Stimulated activated effector memory CD8-positive, alpha-beta T cell treated with anti-CD3 and anti-CD28 coated beads, Interleukin-12 subunit alpha, Interleukin-12 subunit beta, amount 100 ng/mL, for 72 hours (primary cell): ENCODE data around the gene PSEN2.

ENCODE experiments used
- ATAC-seq: fragments of 150-1000 bp; cut with Tn5 transposase; 2 replicates; pipeline ENCODE4 v1.10.0; 2021
- DNase-seq, 2 donors: peaks; one replicate each; pipeline ENCODE4 v3.0.0; 2021 to 2022; ENCODE audit warnings: low spot score in 2 of 2
- H3K27ac Mint-ChIP-seq: one replicate; pipeline ENCODE4 v1.8.0; 2022; ENCODE audit warnings: mild to moderate bottlenecking, mixed read lengths
- H3K36me3 Mint-ChIP-seq: one replicate; pipeline ENCODE4 v1.8.0; 2022; ENCODE audit warnings: mild to moderate bottlenecking, mixed read lengths
- H3K4me1 Mint-ChIP-seq: one replicate; pipeline ENCODE4 v1.8.0; 2022; ENCODE audit warnings: mixed read lengths
- H3K4me3 Mint-ChIP-seq: one replicate; pipeline ENCODE4 v1.8.0; 2022; ENCODE audit warnings: mild to moderate bottlenecking, mixed read lengths
- H3K9me3 Mint-ChIP-seq: one replicate; pipeline ENCODE4 v1.8.0; 2022; ENCODE audit warnings: mixed read lengths

The PSEN2 gene

DNA sequence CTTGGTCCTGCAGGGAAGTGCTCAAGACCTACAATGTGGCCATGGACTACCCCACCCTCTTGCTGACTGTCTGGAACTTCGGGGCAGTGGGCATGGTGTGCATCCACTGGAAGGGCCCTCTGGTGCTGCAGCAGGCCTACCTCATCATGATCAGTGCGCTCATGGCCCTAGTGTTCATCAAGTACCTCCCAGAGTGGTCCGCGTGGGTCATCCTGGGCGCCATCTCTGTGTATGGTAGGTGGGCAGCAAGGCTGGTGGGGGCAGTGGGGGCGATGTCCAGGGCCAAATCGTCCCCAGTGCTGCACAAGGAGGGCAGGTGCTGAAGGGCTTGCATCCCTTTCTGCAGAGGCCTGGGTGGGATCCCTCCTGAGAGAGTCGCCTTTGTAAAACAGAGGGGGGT is 18.4 kb downstream of the PSEN2 start:
- H3K36me3 Mint-ChIP-seq = no peaks in the 10 kb centered on the region
- no peak for ATAC-seq
- no peak overlapping the region for H3K27ac Mint-ChIP-seq
- no peak for DNase-seq
- H3K4me1 Mint-ChIP-seq = peaks cover 14% of the 10 kb centered on the region
- H3K9me3 Mint-ChIP-seq = no peaks in the 10 kb centered on the region
- no peak overlapping the region for H3K4me3 Mint-ChIP-seq

DNA sequence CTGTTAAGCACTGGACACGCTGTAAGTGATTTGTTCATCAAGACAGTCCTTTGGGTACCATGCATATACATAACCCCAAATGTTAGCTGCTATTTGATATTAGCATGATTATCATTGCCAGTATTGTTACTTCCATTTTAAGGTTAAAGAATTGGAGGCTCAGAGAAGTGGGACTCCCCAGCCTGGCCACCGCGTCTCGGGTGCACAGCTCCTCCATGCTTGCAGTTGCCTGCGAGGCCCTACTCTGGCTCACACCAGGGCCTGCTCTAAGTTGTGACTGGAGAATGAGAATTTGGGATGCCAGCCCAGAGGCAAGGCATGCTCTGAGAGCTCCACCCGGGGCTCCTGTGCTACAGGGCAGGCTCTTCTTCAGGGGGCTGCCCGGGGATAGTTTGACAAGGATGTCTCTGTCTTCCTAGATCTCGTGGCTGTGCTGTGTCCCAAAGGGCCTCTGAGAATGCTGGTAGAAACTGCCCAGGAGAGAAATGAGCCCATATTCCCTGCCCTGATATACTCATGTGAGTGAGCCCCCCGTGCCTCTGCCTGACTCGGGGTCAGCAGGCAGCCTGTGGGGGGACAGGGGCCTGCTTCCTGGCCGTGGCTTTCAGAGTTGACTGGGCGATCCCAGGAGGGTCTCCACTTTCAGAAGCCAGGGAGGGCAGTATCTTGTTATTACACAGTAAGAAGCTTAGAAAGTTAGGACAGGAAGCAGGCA is 19.4 kb downstream of the PSEN2 start:
- ATAC-seq (no peak), DNase-seq (no peak)
- H3K27ac Mint-ChIP-seq = no peak overlapping the region

DNA sequence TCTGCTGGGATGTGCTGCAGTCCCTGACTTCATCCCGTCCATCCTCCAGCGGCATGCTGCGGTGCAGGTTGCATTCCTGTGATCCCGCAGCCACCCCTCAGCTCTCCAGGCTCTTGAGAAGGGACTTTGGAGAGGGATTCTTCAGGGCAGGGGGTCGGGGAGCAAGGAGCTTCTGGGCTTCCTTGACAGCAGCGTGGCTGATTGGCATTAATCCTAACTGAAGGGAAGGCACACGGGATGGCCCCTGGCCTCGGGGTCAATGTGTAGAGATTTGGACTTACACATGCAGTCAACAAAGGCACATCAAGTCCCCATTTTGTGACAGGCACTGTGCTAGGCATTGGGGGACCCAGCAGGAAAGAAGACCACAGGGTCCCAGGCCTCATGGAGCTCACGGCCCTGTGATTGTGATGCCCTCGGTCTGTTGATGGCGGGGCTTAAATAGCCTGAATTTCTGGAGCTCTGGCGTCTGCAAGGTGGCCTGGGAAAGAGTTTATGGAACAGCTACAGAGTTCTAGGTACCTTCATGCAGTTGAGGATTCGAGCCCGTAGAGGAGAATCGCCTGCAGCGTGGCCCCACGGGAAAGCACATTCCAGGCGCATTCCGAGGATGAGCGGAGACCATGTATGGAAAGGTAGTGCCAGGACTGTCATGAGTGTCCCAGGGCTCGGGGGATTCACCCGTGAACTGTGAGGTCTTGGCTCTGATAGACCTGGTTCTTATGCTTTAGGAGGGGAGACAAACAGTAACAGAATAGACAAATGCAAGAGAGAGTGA is 20.1 kb downstream of the PSEN2 start:
- H3K36me3 Mint-ChIP-seq = no peaks in the 10 kb centered on the region
- H3K4me1 Mint-ChIP-seq = no peaks in the 10 kb centered on the region
- no peaks in the 10 kb centered on the region for H3K9me3 Mint-ChIP-seq
- no peak overlapping the region for H3K4me3 Mint-ChIP-seq
- DNase-seq (no peak), ATAC-seq (no peak)
- no peak overlapping the region for H3K27ac Mint-ChIP-seq

More for the DNA sequence above, 19.4 kb downstream of the PSEN2 start:
- H3K4me1 Mint-ChIP-seq = peaks cover 7% of the 10 kb centered on the region
- no peak overlapping the region for H3K4me3 Mint-ChIP-seq
- H3K36me3 Mint-ChIP-seq = no peaks in the 10 kb centered on the region
- H3K9me3 Mint-ChIP-seq = no peaks in the 10 kb centered on the region

DNA sequence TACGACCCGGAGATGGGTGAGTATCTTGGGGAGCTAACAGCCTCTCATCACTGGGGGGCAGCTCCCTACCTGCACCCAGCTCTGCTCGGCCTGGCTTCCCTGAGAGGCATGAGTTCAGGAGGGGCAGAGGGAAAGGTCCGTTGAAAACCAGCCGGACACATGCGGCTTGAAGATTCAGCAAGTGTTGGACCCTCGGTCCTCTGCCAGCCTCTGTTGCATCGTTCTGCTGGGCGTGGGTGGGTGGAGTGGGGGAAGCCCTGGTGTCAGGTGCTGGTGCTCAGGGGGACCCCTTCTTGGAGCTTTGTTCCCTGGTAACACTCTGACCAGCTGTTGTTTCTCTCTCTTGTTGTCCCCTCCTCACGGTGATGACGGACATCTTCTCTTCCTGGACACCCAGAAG is 20.9 kb downstream of the PSEN2 start:
- no peak for DNase-seq
- Mint-ChIP-seq H3K4me1 (no peaks in the 10 kb centered on the region), H3K4me3 (no peak overlapping the region), H3K36me3 (no peaks in the 10 kb centered on the region), H3K27ac (peak overlapping the region; percentile 10), H3K9me3 (no peaks in the 10 kb centered on the region)
- ATAC-seq = no peak

DNA sequence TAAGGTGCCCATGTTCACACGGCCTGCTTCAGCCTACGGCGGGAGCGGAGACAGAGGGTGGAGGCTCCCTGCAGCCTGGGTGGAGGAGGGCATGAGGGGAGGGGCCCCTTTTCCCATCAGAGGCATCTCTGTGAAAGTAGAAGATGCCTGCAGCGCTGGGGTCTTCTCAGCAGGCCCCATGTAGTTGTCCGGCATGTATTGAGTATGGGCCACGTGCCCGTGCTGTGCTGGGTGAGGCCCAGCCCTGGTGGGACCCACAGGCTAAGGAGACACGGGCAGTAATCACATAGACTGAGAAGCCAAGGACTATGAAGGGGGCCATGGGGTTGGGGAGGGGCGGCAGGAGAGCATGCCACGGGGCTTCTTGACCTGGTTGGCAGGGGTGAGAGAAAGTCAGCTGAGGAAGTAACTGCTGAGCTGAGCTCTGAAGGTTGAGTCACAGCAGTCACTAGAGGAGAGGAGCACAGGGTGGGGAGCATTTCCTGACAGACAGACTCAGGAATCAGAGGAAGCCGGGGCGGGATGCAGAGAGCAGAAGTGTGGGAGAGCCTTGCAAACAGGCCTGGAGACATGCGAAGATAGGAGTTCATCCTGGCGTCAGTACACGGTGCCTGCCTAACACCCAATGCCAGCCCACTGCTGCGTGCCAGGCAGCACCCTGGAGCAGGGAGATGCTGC is 21.6 kb downstream of the PSEN2 start:
- Mint-ChIP-seq H3K9me3 (no peaks in the 10 kb centered on the region), H3K36me3 (no peaks in the 10 kb centered on the region), H3K27ac (peak overlapping the region; percentile 10), H3K4me1 (no peaks in the 10 kb centered on the region), H3K4me3 (no peak overlapping the region)
- no peak for DNase-seq
- peak; percentile 29 for ATAC-seq

DNA sequence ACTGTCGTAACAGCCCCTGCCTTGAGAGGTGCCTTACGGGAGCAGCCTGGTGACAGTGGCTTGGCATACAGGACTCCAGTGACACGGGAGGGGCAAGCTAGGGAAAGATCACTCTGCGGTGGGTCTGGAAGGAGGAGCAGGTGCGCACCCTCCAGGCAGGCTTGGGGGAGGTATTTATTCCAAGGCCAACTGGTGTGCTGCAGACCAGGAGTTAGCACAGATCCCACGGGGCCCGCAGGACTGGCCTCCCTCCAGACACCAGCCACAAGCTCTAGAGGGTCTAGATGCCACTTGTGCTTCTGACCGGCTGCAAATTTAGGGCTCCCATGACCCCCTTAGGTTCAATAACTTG is 22.1 kb downstream of the PSEN2 start:
- Mint-ChIP-seq H3K9me3 (no peaks in the 10 kb centered on the region), H3K36me3 (no peaks in the 10 kb centered on the region)

DNA sequence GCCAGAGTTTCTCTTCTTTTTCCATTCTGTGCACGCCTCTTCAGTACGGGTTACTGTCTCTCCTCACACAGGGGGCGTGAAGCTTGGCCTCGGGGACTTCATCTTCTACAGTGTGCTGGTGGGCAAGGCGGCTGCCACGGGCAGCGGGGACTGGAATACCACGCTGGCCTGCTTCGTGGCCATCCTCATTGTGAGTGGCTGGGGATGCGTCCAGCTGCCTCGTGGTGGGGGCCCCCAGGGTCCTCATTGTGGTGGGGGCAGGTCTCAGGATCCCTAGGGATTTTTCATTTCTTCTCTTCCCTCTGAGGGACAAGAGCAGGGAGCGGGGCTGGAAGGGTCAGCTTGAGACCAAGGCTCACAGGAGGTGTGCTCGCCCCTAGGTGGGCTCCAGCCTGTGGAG is 23.5 kb downstream of the PSEN2 start:
- H3K4me1 Mint-ChIP-seq = no peaks in the 10 kb centered on the region
- no peak overlapping the region for H3K4me3 Mint-ChIP-seq
- ATAC-seq = no peak
- H3K27ac Mint-ChIP-seq = no peak overlapping the region
- H3K9me3 Mint-ChIP-seq = no peaks in the 10 kb centered on the region
- H3K36me3 Mint-ChIP-seq = no peaks in the 10 kb centered on the region
- no peak for DNase-seq

More for the DNA sequence above, 22.1 kb downstream of the PSEN2 start:
- no peaks in the 10 kb centered on the region for H3K4me1 Mint-ChIP-seq
- H3K4me3 Mint-ChIP-seq = no peak overlapping the region
- DNase-seq = no peak
- ATAC-seq = no peak
- H3K27ac Mint-ChIP-seq = peak overlapping the region; percentile 10

DNA sequence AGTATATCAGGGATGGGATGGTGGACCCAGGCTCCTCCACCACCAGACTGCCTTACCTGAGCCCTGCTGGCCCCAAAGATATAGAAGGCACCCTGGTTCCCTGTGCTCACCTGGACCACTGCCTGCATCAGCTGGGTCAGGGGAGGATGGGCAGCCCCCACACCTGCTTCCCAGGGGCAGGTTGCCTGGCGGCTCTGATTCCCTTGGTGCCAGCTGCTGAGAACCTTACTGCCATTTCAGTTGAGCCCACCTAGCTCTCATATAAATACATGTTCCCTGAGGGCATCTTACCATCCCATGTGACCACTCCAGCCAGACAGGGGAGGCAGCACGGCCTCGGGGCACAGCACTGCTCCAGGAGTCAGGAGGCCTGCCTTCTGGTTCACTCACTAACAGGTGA is 24.4 kb downstream of the PSEN2 start:
- H3K27ac Mint-ChIP-seq = no peak overlapping the region
- H3K4me3 Mint-ChIP-seq = no peak overlapping the region

DNA sequence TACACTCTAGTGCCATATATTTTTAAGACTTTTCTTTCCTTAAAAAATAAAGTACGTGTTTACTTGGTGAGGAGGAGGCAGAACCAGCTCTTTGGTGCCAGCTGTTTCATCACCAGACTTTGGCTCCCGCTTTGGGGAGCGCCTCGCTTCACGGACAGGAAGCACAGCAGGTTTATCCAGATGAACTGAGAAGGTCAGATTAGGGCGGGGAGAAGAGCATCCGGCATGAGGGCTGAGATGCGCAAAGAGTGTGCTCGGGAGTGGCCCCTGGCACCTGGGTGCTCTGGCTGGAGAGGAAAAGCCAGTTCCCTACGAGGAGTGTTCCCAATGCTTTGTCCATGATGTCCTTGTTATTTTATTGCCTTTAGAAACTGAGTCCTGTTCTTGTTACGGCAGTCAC is 25.2 kb downstream of the PSEN2 start:
- no peak for ATAC-seq
- Mint-ChIP-seq H3K4me1 (no peaks in the 10 kb centered on the region), H3K4me3 (no peak overlapping the region), H3K27ac (no peak overlapping the region), H3K9me3 (no peaks in the 10 kb centered on the region), H3K36me3 (no peaks in the 10 kb centered on the region)
- DNase-seq = no peak

More for the DNA sequence above, 24.4 kb downstream of the PSEN2 start:
- no peaks in the 10 kb centered on the region for H3K9me3 Mint-ChIP-seq
- ATAC-seq (no peak), DNase-seq (no peak)
- H3K36me3 Mint-ChIP-seq = no peaks in the 10 kb centered on the region
- no peaks in the 10 kb centered on the region for H3K4me1 Mint-ChIP-seq

DNA sequence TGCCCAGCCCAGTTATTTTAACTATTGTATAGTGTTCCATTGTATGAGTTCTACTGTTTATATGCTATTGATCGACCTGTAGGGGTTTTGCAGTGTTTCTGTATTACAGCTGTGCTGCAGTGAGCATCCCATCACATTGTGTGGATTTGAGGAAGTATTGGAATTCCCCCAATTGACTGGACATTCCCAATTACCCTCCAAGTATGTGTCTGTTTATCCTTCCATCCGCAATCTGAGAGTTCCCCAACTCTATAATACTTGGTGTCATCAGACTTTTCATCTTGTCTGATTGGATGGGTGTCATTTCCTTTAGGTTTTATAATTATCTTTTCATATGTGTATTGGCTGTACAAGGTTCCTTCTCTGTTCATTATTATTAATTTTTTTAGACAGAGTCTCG is 27.8 kb downstream of the PSEN2 start:
- ATAC-seq = no peak
- Mint-ChIP-seq H3K4me1 (no peaks in the 10 kb centered on the region), H3K36me3 (no peaks in the 10 kb centered on the region), H3K4me3 (no peak overlapping the region), H3K9me3 (no peaks in the 10 kb centered on the region), H3K27ac (no peak overlapping the region)
- DNase-seq = no peak

DNA sequence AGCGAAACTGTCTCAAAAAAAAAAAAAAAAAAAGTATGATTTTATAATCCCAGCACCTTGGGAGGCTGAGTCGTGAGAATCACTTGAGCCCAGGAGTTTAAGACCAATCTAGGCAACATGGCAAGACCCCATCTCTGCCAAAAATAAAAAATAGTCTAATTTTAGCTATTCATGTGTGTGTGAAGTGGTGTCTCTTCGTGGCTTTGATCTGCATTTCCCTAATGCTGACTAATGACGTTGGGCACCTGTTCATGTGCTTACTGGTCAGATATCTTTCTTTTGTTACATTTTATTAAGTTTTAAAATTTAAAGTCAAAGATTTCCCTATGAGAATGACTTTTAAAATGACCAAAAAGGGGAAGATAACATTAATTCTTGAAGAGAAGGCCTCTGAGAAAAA is 31.0 kb downstream of the PSEN2 start:
- H3K27ac Mint-ChIP-seq = no peak overlapping the region
- H3K4me1 Mint-ChIP-seq = no peaks in the 10 kb centered on the region
- no peak for ATAC-seq
- no peak overlapping the region for H3K4me3 Mint-ChIP-seq
- DNase-seq = no peak
- no peaks in the 10 kb centered on the region for H3K36me3 Mint-ChIP-seq
- H3K9me3 Mint-ChIP-seq = no peaks in the 10 kb centered on the region

DNA sequence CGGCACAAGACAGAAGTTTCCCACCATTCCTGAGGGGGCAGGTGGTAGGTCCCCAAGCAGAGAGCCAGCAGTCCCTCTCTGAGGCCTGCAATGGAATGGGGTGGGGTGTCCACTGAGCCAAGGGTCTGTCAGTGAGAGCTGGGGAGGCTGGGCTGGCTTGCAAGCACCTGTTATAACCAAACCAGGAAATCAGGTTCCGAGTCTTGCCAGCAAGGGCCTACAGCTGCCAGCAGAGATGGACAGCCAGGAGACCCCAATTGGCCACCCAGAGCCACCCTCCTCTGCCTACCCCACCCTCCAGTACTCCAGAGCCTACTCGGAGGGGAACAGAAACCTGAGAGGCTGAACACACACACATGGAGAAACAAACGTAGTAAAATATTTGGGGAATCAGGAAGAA is 32.2 kb downstream of the PSEN2 start:
- no peaks in the 10 kb centered on the region for H3K4me1 Mint-ChIP-seq
- no peak overlapping the region for H3K4me3 Mint-ChIP-seq
- DNase-seq = no peak
- H3K9me3 Mint-ChIP-seq = no peaks in the 10 kb centered on the region
- ATAC-seq = no peak
- no peak overlapping the region for H3K27ac Mint-ChIP-seq
- no peaks in the 10 kb centered on the region for H3K36me3 Mint-ChIP-seq

DNA sequence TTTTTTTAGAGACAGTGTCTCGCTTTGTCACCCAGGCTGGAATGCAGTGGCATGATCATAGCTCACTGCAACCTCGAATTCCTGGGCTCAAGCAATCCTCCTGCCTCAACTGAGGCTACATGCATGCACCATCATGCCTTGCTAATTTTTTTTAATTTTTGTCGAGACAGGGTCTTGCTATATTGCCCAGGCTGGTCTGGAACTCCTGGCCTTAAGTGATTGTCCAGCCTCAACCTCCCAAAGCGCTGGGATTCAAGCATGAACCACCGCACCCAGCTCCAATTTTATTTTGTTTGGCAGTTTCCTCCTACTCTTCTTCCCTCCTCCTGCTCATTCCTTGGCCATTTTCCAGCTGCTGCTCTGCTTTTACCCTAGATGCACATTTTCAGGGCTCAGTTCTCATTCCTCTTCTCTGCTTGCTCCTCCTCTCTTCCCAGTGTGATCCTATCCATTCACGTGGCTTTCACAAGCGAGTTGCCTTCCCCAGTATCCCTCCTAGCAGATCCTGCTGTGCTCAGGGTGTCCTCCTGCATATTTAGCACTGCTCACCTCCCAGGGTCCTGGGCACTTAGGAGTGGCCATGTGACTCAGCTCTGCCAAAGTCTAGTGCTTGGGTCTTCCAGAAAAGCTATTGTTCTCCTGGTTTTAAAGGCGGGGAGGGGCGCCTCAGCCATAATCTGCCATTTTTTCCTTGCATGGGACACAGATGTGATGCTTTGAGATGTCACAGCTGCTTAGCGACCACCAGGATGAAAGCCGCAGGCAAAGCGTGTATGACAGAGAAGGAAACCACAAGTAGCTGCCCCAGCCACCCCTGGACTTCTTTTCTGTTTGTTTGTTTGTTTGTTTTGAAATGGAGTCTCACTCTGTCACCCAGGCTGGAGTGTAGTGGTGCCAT is 33.7 kb downstream of the PSEN2 start:
- DNase-seq = no peak
- H3K27ac Mint-ChIP-seq = no peak overlapping the region
- H3K4me3 Mint-ChIP-seq = no peak overlapping the region
- H3K36me3 Mint-ChIP-seq = no peaks in the 10 kb centered on the region
- no peaks in the 10 kb centered on the region for H3K9me3 Mint-ChIP-seq
- H3K4me1 Mint-ChIP-seq = no peaks in the 10 kb centered on the region
- no peak for ATAC-seq

DNA sequence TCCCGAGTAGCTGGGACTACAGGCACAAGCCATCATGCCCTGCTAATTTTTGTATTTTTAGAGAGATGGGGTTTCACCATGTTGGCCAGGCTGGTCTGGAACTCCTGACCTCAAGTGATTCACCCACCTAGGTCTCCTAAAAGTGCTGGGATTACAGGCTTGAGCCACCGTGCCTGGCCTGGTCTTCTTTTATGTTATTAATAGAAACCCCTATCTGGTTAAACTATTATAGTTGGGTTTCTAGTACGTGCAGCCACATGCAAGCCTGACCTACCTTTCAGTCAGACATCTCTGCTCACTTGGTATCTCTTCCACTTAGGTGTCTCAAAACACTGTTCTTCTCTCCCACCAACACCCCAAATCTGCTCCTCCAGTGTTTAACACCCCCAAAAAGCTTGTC is 34.4 kb downstream of the PSEN2 start:
- ATAC-seq (no peak), DNase-seq (no peak)
- H3K9me3 Mint-ChIP-seq = no peaks in the 10 kb centered on the region
- H3K4me1 Mint-ChIP-seq = no peaks in the 10 kb centered on the region
- H3K36me3 Mint-ChIP-seq = no peaks in the 10 kb centered on the region
- H3K27ac Mint-ChIP-seq = no peak overlapping the region
- H3K4me3 Mint-ChIP-seq = no peak overlapping the region

DNA sequence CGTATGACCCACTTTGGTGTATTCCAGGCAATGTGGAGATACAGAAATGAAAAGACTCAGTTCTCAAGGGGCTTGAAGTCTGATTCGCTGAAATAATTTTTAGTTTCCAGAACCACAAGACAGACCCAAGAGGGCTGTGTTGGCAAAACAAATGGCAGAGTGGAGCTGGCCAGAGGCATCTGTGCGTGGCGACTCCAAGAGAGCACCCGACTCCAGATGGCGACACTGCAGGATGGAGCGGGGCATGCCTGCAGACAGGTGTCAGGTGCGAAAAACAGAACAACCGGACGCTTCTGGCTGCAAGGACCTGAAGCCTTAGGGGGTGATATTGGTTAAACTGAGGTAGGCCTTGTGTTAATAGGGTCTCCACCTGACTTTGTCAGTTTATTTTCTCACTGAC is 38.0 kb downstream of the PSEN2 start:
- no peak overlapping the region for H3K27ac Mint-ChIP-seq
- H3K36me3 Mint-ChIP-seq = no peaks in the 10 kb centered on the region
- no peak overlapping the region for H3K4me3 Mint-ChIP-seq
- H3K4me1 Mint-ChIP-seq = no peaks in the 10 kb centered on the region
- no peaks in the 10 kb centered on the region for H3K9me3 Mint-ChIP-seq
- DNase-seq (no peak), ATAC-seq (no peak)
